Natural killer cell (primary cell): ENCODE results near the gene RAP1GAP. TPM values are rescaled to one million over a fixed set of nuclear protein-coding genes. Genes with fewer than 3 reads are reported as not detected.

Experiments used
- ATAC-seq, 3 donors: fragments of 150-1000 bp in 2 of 3; fragments of 200-7000 bp in 1 of 3; cut with Tn5 transposase; 1 replicate in 1 of 3; 2 replicates in 2 of 3; pipeline ENCODE4 v1.10.0; 2021; ENCODE audit warnings: mild to moderate bottlenecking in 2 of 3, moderate library complexity in 2 of 3
- DNase-seq, 2 donors: peaks; one replicate each; pipeline versions ENCODE4 v3.0.0 to v3.0.0-alpha.2; 2013 to 2021; ENCODE audit warnings: mixed read lengths in 1 of 2
- H3K27ac ChIP-seq: one replicate; pipeline ENCODE4 v1.5.1; 2013; ENCODE audit warnings: mild to moderate bottlenecking, low read length
- H3K27me3 ChIP-seq: one replicate; pipeline ENCODE4 v1.6.1; 2013; ENCODE audit warnings: low read length; ENCODE audit not compliant: control insufficient read depth, insufficient read depth
- H3K36me3 ChIP-seq: one replicate; pipeline ENCODE4 v1.6.1; 2013; ENCODE audit warnings: low read length; ENCODE audit not compliant: control insufficient read depth, insufficient read depth
- H3K4me1 ChIP-seq: one replicate; pipeline ENCODE4 v1.6.1; 2013; ENCODE audit warnings: low read length; ENCODE audit not compliant: control insufficient read depth, insufficient read depth
- H3K4me3 ChIP-seq: one replicate; pipeline ENCODE4 v1.5.1; 2013; ENCODE audit warnings: low read length
- H3K9me3 ChIP-seq: one replicate; pipeline ENCODE4 v1.6.1; 2013; ENCODE audit warnings: low read length; ENCODE audit not compliant: control insufficient read depth, insufficient read depth
- H3K27ac Mint-ChIP-seq, 2 donors: one replicate each; pipeline ENCODE4 v1.8.0; 2022; ENCODE audit warnings: mild to moderate bottlenecking in 2 of 2, mixed read lengths in 2 of 2, moderate library complexity in 1 of 2
- H3K27me3 Mint-ChIP-seq, 2 donors: one replicate each; pipeline ENCODE4 v1.8.0; 2022; ENCODE audit warnings: low read depth in 2 of 2, mixed read lengths in 2 of 2
- H3K36me3 Mint-ChIP-seq: one replicate; pipeline ENCODE4 v1.8.0; 2022; ENCODE audit warnings: mixed read lengths
- H3K4me1 Mint-ChIP-seq, 2 donors: one replicate each; pipeline ENCODE4 v1.8.0; 2022; ENCODE audit warnings: mixed read lengths in 2 of 2
- H3K4me3 Mint-ChIP-seq: one replicate; pipeline ENCODE4 v1.8.0; 2022; ENCODE audit warnings: mild to moderate bottlenecking, moderate library complexity, mixed read lengths
- H3K9me3 Mint-ChIP-seq, 2 donors: one replicate each; pipeline ENCODE4 v1.8.0; 2022; ENCODE audit warnings: mixed read lengths in 2 of 2
- WGBS: methylation state at CpG from one replicate; pipeline ENCODE4 v1.1.7; 2013; ENCODE audit warnings: missing lambda C conversion rate; ENCODE audit not compliant: insufficient coverage; 5-methylcytosine and 5-hydroxymethylcytosine counted together
- intact Hi-C: fragments of 100-400 bp; cut with micrococcal nuclease; formaldehyde crosslinking; loops from one replicate; pipeline ENCODE4 v1.14.2; 2022
- total RNA-seq, 4 donors: library from RNA; stranded (reverse); fragments of 120-200 nt in 1 of 4; gene quantifications; one replicate each; pipeline versions ENCODE4 v1.2.3 to v1.2.4, GENCODE V29; 2013 to 2022
- TF ChIP-seq, protein P1 (sequence below): fragments of 200-600 bp; IDR thresholded peaks from one replicate; pipeline ENCODE4 v1.8.0; 2022; ENCODE audit warnings: antibody characterized with exemption

RAP1GAP gene
- total RNA-seq, 3 donors from 2014 or later (not counting 1 experiment from before 2014, with no cell fraction given), result 0.47 to 1.1 TPM; not detected in 1

DNA sequence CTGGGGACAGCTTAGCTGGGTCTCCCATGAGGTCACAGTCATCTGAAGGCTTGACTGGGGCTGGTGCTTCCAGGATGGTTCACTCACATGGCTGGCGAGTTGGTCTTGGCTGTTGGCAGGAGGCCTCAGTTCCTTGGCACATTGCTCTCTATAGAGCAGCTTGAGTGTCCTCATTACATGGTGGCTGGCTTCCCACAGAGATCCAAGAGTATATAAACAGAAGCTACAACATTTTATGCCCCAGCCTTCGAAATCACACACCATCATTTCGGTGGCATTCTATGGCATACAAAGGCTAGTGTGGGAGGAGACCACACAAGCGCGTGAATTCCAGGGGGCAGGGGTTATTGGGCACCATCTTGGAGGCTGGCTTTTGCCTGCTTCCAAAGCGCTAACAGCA is 96.9 kb downstream of the RAP1GAP start:
- WGBS, result 93% methylated on average over 6 of the region's 6 CpGs
- Mint-ChIP-seq H3K36me3 (no peaks in the 10 kb centered on the region), H3K27me3 (peaks cover 4 to 10% of the 10 kb centered on the region in 2 donors), H3K27ac (no peak overlapping the region), H3K4me1 (no peaks in the 10 kb centered on the region), H3K4me3 (no peak overlapping the region), H3K9me3 (no peaks in the 10 kb centered on the region)
- H3K9me3 ChIP-seq, result no peaks in the 10 kb centered on the region
- DNase-seq (no peak), ATAC-seq (no peak)
- H3K4me3 ChIP-seq, result no peak overlapping the region
- no peaks in the 10 kb centered on the region for H3K4me1 ChIP-seq
- intact Hi-C loops, result no loop called here
- no peak overlapping the region for H3K27ac ChIP-seq
- H3K27me3 ChIP-seq, result no peaks in the 10 kb centered on the region
- TF ChIP-seq, protein P1, sequence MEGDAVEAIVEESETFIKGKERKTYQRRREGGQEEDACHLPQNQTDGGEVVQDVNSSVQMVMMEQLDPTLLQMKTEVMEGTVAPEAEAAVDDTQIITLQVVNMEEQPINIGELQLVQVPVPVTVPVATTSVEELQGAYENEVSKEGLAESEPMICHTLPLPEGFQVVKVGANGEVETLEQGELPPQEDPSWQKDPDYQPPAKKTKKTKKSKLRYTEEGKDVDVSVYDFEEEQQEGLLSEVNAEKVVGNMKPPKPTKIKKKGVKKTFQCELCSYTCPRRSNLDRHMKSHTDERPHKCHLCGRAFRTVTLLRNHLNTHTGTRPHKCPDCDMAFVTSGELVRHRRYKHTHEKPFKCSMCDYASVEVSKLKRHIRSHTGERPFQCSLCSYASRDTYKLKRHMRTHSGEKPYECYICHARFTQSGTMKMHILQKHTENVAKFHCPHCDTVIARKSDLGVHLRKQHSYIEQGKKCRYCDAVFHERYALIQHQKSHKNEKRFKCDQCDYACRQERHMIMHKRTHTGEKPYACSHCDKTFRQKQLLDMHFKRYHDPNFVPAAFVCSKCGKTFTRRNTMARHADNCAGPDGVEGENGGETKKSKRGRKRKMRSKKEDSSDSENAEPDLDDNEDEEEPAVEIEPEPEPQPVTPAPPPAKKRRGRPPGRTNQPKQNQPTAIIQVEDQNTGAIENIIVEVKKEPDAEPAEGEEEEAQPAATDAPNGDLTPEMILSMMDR, result no peak
- no peaks in the 10 kb centered on the region for H3K36me3 ChIP-seq

DNA sequence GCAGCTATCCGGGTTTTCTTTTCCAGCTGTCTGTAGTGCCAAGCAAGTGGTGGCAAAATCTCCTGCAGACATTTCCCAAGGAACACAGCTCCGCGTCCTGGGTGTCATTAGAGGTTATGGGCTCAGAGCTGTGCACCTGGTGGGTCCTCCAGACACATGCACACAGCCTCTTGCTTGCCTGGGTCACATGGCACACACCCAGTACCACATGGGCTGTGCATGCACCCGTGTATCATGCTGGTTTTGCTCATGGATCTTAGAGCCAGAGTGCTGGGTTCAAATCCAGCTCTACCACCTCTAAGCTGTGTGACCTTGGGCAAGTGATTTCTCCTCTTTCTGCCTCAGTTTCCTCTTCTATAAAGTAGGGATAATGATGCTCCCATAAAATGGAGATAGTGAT is 98.3 kb downstream of the RAP1GAP start:
- ATAC-seq, result no peak
- Histone ChIP-seq H3K4me1 (no peaks in the 10 kb centered on the region), H3K27me3 (no peaks in the 10 kb centered on the region), H3K36me3 (no peaks in the 10 kb centered on the region), H3K4me3 (no peak overlapping the region), H3K27ac (no peak overlapping the region), H3K9me3 (no peaks in the 10 kb centered on the region)
- Mint-ChIP-seq H3K27me3 (peaks cover 4 to 10% of the 10 kb centered on the region in 2 donors), H3K4me1 (no peaks in the 10 kb centered on the region), H3K9me3 (no peaks in the 10 kb centered on the region), H3K27ac (no peak overlapping the region), H3K4me3 (no peak overlapping the region), H3K36me3 (no peaks in the 10 kb centered on the region)
- intact Hi-C loops, result no loop called here
- 81% methylated on average over 4 of the region's 4 CpGs for WGBS
- TF ChIP-seq, protein P1, result no peak
- no peak for DNase-seq

DNA sequence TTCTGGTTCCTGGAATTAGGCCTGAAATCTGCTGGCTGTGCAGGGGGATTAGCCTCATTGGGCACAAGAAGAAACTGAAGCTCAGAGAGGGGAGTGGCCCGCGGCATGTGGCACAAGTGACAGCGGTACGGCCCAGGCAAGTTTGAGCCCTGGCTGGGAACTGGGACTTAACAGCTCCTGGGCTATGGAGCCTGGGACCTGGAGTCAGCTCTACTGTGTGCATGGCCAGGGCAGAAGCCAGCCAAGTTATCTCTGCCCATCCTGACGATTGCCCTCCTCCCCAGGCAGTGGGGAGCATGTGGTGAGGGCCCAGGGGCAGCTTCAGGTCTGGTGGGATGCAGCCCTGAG is 98.7 kb downstream of the RAP1GAP start:
- no peaks in the 10 kb centered on the region for H3K9me3 Mint-ChIP-seq
- ATAC-seq (no peak), DNase-seq (no peak)
- TF ChIP-seq, protein P1, result no peak
- 94% methylated on average over 5 of the region's 5 CpGs for WGBS
- no peak overlapping the region for H3K27ac Mint-ChIP-seq
- no peaks in the 10 kb centered on the region for H3K4me1 Mint-ChIP-seq
- Histone ChIP-seq H3K27me3 (no peaks in the 10 kb centered on the region), H3K36me3 (no peaks in the 10 kb centered on the region), H3K9me3 (no peaks in the 10 kb centered on the region), H3K4me3 (no peak overlapping the region), H3K4me1 (no peaks in the 10 kb centered on the region), H3K27ac (no peak overlapping the region)
- peaks cover 4 to 10% of the 10 kb centered on the region in 2 donors for H3K27me3 Mint-ChIP-seq
- intact Hi-C loops, result no loop called here
- no peak overlapping the region for H3K4me3 Mint-ChIP-seq
- no peaks in the 10 kb centered on the region for H3K36me3 Mint-ChIP-seq

DNA sequence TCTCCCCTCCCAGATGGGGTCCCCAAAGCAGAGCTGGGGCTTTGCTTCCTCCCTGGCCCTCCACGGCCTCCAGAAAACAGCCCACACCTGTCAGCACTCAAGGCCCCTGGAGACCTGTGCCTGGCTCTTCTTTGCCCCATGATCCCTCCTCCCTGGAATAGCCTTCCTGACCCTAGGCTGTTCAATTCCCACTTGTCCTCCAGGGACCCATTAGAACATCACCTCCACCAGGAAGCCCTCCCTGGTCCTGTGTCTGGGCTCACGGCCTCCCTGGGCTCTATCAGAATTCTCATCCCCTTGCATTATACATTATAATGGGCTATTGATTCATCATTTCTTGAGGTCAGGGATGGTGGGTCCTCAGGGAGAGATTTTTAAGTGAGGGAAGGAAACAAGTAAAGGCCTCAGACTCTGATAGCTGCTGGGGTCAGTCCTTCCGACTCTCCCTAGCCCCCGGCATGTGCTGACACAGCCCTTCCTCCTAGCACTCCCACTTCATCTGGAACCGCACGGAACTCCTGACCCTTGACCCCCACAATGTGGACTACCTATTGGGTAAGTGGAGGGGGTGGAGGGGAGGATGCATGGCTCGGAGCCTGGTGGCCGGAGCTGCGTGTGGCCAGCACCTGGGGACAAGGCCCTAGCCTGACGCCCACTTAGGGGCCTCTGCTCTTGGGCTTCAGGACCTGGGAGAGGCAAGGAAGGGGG is 99.2 kb downstream of the RAP1GAP start:
- Histone ChIP-seq H3K27me3 (no peaks in the 10 kb centered on the region), H3K36me3 (no peaks in the 10 kb centered on the region), H3K9me3 (no peaks in the 10 kb centered on the region), H3K4me1 (no peaks in the 10 kb centered on the region), H3K27ac (no peak overlapping the region), H3K4me3 (no peak overlapping the region)
- TF ChIP-seq, protein P1, result no peak
- no peak for DNase-seq
- no peaks in the 10 kb centered on the region for H3K9me3 Mint-ChIP-seq
- H3K4me1 Mint-ChIP-seq, result no peaks in the 10 kb centered on the region
- peaks cover 4 to 10% of the 10 kb centered on the region in 2 donors for H3K27me3 Mint-ChIP-seq
- H3K27ac Mint-ChIP-seq, result no peak overlapping the region
- H3K36me3 Mint-ChIP-seq, result no peaks in the 10 kb centered on the region
- intact Hi-C loops, result no loop called here
- ATAC-seq, result no peak
- H3K4me3 Mint-ChIP-seq, result no peak overlapping the region
- 86% methylated on average over 5 of the region's 10 CpGs for WGBS
